Measurements from ENCODE around the gene ANKRD31.

DNA sequence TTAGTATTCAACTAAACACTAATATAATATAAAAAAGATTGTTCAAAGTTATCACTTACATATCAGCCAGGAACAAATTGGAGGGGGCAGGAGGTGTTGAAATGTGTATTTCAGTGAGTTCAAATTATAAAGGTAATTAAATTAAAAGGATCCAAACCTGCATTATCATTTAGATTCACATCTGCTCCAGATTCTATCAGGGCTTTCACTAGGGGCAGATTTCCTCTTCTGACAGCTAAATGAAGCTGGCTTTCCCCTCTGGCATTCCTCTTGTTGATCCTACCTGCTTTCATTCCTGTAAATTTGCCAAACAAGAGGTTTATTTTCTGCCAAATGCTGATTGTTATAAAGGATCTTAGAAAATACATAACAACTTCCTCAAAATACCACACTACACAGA lies 98.0 kb downstream of the ANKRD31 start:
- no peak for TF ChIP-seq POLR2AphosphoS5 (IDR thresholded peaks at IDR 0.05; ENCODE audit: insufficient read depth in 1 of 2, low read depth in 1 of 2)
- no peak for TF ChIP-seq POLR2A (IDR thresholded peaks at IDR 0.05)
- TF ChIP-seq, protein P1, sequence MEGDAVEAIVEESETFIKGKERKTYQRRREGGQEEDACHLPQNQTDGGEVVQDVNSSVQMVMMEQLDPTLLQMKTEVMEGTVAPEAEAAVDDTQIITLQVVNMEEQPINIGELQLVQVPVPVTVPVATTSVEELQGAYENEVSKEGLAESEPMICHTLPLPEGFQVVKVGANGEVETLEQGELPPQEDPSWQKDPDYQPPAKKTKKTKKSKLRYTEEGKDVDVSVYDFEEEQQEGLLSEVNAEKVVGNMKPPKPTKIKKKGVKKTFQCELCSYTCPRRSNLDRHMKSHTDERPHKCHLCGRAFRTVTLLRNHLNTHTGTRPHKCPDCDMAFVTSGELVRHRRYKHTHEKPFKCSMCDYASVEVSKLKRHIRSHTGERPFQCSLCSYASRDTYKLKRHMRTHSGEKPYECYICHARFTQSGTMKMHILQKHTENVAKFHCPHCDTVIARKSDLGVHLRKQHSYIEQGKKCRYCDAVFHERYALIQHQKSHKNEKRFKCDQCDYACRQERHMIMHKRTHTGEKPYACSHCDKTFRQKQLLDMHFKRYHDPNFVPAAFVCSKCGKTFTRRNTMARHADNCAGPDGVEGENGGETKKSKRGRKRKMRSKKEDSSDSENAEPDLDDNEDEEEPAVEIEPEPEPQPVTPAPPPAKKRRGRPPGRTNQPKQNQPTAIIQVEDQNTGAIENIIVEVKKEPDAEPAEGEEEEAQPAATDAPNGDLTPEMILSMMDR (IDR thresholded peaks at IDR 0.05) = no peak

All from vagina (tissue), 2 donors.